Measurements from ENCODE around the gene TCEA2. TPM values are rescaled to one million over a fixed set of nuclear protein-coding genes. Genes with fewer than 3 reads are reported as not detected.

The TCEA2 gene
- total and polyA plus RNA-seq, 8 donors = 11.6 to 52.9 (median 14.1) TPM

GRCh38 chr20:64032706-64033624 lies 30.0 kb upstream of the TCEA2 start:
- Histone ChIP-seq H3K4me3 (no peak overlapping the region), H3K27ac (no peak overlapping the region), H3K9me3 (no peaks in the 10 kb centered on the region), H3K4me1 (no peaks in the 10 kb centered on the region), H3K27me3 (no peaks in the 10 kb centered on the region), H3K36me3 (peaks cover 12 to 48% (median 21%) of the 10 kb centered on the region in 3 donors)
- intact Hi-C loops (cut with DNase I) = loop anchor here in 1 of 3 donors (10.0 kb wide), 1 partner anchor 92 kb away; no protein-coding TSS in a partner anchor
- DNase-seq = no peak
- no peak for TF ChIP-seq CTCF (IDR thresholded peaks at IDR 0.05)
- no peak for FAIRE-seq
- no peak for ATAC-seq
- WGBS, 2 donors = 91 to 92% methylated on average over 25 to 31 of the region's 31 CpGs

GRCh38 chr20:64033981-64034493 lies 29.0 kb upstream of the TCEA2 start:
- peaks cover 10 to 37% (median 18%) of the 10 kb centered on the region in 3 donors for H3K36me3 ChIP-seq
- TF ChIP-seq CTCF (IDR thresholded peaks at IDR 0.05) = no peak

GRCh38 chr20:64035066-64035932 lies 27.7 kb upstream of the TCEA2 start:
- Histone ChIP-seq H3K27ac (no peak overlapping the region), H3K36me3 (peaks cover 5 to 25% (median 9%) of the 10 kb centered on the region in 3 donors), H3K4me1 (peaks cover 0 to 5% (median 0%) of the 10 kb centered on the region in 3 donors), H3K27me3 (no peaks in the 10 kb centered on the region), H3K4me3 (no peak overlapping the region), H3K9me3 (no peaks in the 10 kb centered on the region)
- TF ChIP-seq CTCF (IDR thresholded peaks at IDR 0.05) = no peak
- FAIRE-seq (no peak), DNase-seq (peak in 1 of 6 donors; percentile 7), ATAC-seq (no peak)
- intact Hi-C loops (cut with DNase I) = loop anchor here in 1 of 3 donors (10.0 kb wide), 1 partner anchor 90 kb away; no protein-coding TSS in a partner anchor
- 77 to 84% methylated on average over 13 to 17 of the region's 17 CpGs for WGBS, 2 donors

More at GRCh38 chr20:64033981-64034493, 29.0 kb upstream of the TCEA2 start:
- no peak for ATAC-seq
- no peak for DNase-seq
- Histone ChIP-seq H3K27ac (no peak overlapping the region), H3K4me1 (no peaks in the 10 kb centered on the region), H3K4me3 (no peak overlapping the region), H3K27me3 (no peaks in the 10 kb centered on the region), H3K9me3 (no peaks in the 10 kb centered on the region)
- 77 to 81% methylated on average over 11 of the region's 11 CpGs for WGBS, 2 donors
- no peak for FAIRE-seq
- intact Hi-C loops (cut with DNase I) = loop anchor here in 1 of 3 donors (10.0 kb wide), 1 partner anchor 91 kb away; no protein-coding TSS in a partner anchor

- FAIRE-seq = no peak
These were observed 27.1 kb upstream of the TCEA2 start, which contains the start of gene C20orf204 for GRCh38 chr20:64035933-64036345. Gene C20orf204 (plus strand): TSS chr20:64036182. CDS start chr20:64036324, 142 bp downstream.

More at GRCh38 chr20:64035933-64036345, 27.1 kb upstream of the TCEA2 start, which contains the start of gene C20orf204:
- no peak for TF ChIP-seq CTCF (IDR thresholded peaks at IDR 0.05)
- Histone ChIP-seq H3K27me3 (no peaks in the 10 kb centered on the region), H3K27ac (no peak within 1 kb of the TSS), H3K9me3 (no peaks in the 10 kb centered on the region), H3K4me3 (no peak within 1 kb of the TSS), H3K36me3 (peaks cover 0 to 18% (median 3%) of the 10 kb centered on the region in 3 donors), H3K4me1 (peaks cover 0 to 5% (median 0%) of the 10 kb centered on the region in 3 donors)
- ATAC-seq (no peak), DNase-seq (no peak)
- intact Hi-C loops (cut with DNase I) = loop anchor here in 1 of 3 donors (10.0 kb wide), 1 partner anchor 89 kb away; no protein-coding TSS in a partner anchor
- 56 to 65% methylated on average over 10 of the region's 10 CpGs for WGBS, 2 donors
